Right hindlimb (tissue), 1 donor: ENCODE results near the gene CDCP1.
"Not testable (repeated sequence)": the region's sequence is repeated elsewhere in the genome, so short reads cannot be mapped to it uniquely, and the experiment has no call there.

Source experiments
- DNase-seq: peaks from one replicate; pipeline ENCODE4 v3.0.0-alpha.2; 2018

CDCP1 gene

DNA sequence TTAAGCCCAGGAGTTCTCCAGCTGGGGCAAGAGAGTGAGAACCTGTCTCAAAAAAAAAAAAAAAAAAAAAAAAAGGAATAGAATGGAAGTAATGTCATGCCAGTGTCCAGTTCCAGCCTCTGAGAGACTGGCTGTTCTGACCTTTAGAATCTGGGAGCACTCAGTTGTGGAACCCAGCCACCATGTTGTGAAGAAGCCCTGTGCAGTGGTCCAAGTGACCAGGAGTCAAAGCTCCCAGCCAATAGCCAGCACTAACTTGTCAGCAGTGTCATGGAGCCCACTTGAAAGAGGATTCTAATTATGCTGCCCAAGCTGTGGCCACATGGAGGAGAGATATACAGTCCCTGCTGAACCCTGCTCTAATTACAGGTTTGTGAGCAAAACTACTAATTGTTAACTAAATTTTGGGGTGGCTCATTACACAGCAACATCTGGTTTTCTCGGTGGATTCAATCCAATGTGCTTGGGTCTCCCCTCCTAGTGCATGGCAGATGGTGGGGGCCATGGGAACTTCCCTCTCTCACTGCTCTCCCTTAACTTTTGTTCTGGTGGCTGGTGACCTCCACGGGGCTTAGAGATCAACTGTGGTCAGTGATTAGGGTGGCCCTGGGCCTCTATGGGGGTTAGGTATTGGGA lies 64.6 kb downstream of the CDCP1 start:
- DNase-seq: no peak

DNA sequence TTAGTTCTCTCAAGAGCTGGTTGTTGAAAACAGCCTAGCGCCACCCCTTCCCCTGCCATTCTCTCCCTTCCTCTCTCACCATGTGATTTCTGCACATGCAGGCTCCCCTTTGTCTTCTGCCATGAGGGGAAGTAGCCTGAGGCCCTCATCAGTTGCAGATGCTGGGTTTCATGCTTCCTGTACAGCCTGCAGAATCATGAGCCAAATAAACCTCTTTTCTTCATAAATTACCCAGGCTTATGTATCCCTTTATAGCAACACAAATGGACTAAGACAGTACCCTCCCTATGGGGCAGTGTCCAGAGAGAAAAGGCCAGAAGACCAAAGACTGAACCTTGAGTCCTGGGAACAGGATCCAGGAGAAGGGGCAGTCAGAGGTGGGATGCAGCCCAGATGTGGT lies 65.4 kb downstream of the CDCP1 start:
- no peak for DNase-seq

DNA sequence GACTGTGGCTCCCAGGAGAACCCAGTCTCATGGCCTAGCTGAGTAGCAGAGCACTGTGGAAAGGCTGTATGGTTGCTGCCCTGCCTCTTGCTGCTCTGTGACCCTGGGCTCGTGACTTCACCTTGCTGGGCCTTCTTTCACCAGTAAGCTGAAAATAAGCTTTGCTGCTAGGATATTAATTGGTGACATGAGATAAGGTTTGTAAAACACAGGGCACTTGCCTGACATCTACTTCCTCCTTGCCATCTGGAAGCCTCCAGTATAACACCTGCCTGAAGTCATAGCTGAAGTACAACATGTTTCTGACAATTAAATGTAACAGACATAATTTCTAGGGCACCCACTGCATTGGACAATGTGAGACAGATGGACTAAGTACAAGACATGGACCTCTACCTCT lies 66.5 kb downstream of the CDCP1 start:
- no peak for DNase-seq

DNA sequence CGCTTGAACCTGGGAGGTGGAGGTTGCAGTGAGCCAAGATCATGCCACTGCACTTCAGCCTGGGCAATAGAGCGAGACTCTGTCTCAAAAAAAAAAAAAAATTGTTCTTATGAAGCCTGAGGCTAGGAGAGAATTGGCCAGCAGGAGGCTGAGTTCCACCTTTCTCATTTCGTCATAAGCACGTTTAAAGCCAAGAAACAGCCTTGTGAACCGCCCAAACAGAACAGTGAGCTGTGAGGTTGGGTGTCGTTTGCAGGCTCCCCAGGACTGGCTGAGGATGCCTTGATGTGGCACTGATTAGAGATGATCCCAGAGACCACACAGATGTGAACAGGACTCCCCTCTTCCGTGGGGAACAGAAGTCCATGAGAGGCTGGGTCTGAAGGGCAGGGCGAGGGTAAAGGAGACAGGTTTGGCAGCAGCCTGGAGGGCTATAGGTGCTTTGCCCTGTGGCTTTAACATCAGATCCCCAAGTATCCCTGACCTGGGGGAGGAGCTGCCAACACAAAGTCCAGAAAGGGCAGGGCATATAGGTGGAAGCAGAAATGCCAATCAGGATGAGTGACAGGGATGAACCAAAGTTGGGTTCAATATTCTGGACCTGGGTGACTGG lies 67.2 kb downstream of the CDCP1 start:
- no peak for DNase-seq

DNA sequence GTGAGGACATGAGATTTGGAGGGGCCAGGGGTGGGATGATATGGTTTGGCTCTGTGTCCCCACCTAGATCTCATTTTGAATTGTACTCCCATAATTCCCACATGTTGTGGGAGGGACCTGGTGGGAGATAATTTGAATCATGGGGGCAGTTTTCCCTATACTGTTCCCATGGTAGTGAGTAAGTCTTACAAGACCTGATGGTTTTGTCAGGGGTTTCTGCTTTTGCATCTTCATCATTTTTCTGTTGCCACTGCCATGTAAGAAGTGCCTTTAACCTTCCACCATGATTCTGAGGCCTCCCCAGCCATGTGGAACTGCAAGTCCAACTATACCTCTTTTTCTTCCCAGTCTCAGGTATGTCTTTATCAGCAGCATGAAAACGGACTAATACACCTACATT lies 67.9 kb downstream of the CDCP1 start:
- not testable (repeated sequence) for DNase-seq

DNA sequence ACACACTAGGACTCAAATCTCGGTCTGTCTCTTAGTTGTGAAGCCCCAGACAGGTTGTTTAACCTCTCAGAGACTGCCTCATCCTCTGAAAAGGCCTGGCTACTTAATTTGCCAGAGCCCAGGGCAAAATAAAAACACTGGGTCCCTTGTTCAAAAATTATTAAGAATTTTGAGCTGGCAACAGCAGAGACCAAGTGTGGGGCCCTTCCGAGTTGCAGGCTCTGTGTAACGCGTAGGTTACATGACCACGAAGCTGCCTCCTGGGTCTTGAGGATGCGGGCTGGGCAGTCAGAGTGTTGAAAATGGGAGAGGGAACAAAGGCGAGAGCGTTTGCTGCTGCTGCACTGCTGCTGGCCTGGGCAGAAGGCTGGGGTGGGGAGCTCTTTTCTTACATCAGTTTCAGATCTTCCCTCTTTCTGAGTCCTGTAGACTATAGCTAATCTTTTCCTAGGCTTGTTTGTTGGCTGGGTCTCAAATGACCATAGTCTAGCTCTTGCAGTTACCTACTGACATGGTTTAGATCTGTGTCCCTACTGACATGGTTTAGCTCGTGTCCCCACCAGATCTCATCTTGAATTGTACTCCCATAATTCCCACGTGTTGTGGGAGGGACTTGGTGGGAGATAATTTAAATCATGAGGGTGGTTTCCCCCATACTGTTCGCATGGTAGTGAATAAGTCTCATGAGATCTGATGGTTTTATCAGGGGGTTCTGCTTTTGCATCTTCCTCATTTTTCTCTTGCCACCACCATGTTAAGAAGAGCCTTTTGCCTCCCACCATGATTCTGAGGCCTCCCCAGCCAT lies 70.2 kb downstream of the CDCP1 start:
- no peak for DNase-seq

DNA sequence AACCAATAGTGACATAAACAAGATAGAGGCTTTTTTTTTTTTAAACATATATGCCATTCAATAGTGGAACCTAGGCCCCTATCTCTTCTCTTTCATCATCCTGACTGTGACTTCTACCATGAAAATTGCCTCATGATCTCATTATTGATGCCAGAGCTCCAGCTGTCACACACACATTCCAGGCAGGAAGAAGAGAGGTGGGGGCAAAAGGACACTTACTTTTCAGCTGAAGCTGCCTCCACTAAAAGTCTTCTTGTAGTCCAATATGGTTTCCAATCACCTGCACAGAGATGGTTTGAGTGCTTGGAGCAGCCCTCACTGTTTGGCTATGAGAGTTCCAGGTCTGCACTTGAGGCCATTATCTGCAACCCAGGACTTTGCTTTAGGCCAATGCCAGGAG lies 75.1 kb downstream of the CDCP1 start:
- DNase-seq: no peak

DNA sequence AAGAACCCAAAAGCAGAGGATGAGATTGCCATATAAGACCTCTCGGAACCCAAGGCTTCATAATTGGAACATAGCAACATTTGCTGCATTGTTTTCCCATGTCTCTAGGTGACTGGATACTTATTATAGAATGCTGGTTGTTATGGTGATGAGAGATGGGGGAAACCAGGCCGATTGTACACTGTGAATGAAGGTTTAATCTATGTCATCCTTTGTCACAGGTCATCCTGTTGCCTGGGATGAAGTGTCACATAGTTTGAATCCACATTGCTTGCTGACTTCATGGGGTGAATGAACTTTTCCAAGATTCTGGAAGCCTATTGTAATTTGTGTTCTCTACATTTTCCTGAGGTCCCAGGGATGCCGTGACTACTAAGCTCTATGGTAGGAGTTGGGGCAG lies 78.2 kb downstream of the CDCP1 start:
- DNase-seq: no peak

DNA sequence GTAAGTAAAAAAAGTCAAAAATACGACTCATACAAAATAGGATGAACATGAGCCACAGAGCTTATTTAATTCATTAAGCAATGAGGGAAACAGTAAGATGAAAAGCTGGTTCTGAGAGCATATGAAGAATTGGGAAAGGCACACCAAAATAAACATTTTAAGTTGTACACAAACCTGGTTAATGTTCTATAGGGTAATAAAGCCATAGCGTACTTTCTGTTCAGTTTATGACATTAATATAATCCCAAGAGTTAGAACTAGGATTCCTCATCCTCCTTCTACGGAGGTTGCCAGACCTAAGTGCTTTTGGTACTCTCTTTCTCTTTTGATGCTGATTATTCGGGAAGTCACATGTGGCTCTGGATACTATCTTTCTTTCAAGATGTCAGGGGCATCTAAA lies 78.7 kb downstream of the CDCP1 start:
- DNase-seq: no peak

DNA sequence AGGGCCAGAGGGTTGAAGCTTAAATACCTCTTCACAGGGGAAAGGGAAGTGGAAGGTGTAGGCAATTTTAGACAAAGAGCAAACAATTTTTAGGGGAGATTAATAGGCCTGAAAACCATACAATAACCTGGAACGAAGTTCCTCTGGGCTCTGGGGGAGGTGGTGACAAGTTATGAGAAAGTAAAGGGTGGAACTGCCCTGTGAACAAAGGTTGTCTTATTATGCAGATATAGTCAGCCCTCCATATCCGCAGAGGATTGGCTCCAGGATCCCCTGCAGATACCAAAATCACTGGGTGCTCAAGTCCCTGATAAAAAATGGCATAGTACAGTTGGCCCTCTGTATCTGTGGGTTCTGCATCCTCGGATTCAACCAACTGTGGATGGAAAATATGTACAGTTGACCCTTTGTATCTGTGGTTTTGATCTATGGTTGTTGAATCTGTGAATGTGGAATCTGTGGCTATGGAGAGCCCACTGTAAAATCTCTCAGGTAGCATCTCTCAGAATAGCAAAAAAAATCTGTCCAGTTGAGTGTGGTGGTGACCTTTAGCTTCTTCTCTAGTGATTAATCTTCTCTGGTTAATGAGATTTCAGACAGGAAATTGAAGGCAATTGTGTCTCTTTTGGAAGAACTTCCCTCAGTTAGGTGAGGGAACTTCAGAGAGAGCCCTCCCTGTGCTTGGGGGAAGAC lies 79.9 kb downstream of the CDCP1 start:
- no peak for DNase-seq

DNA sequence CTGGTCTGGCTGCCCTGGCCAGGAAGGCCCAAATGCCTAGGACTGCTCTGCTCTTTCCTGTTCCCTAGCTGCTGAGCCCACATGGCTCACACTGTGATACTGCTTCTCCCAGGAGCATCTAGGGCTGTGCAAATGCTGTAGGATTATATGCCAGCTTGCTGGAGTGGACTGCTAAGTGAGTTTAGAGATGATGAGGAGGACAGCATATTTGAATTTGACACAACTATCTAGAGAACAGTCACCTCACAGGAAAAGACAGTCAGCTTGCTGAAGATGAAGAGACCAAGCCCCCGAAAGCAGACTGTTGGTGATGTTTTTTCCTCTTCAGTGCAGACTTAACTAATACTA lies 80.8 kb downstream of the CDCP1 start:
- no peak for DNase-seq

DNA sequence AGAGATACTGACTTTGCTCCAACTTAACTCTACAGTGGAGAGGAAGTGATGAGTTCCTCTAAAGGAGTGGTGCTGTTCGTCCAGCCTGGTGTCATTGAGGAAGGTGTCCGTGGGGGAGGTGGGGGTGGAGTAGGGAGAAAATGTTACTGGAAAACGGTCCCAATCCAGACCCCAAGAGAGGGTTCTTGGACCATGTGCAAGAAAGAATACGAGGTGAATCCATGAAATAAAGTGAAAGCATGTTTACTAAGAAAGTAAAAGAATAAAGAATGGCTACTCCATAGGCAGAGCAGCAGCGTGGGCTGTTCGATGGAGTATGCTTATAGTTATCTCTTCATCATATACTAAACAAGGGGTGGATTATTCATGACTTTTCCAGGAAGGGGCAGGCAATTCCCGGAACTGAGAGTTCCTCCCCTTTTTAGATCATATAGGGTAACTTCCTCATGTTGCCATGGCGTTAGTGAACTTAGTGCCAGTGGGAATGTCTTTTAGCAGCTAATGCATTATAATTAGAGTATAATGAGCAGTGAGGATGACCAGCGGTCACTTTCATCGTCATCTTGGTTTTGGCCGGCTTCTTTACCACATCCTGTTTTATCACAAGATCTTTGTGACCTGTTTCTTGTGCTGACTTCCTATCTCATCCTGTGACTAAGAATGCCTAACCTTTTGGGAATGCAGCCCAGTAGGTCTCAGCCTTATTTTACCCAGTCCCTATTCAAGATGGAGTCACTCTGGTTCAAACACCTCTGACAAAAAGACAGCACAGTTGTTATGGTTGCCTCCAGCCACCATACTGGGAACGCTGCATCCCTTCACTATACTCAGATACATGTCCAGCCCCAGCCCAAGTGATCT lies 81.4 kb downstream of the CDCP1 start:
- peak; percentile 47 for DNase-seq

DNA sequence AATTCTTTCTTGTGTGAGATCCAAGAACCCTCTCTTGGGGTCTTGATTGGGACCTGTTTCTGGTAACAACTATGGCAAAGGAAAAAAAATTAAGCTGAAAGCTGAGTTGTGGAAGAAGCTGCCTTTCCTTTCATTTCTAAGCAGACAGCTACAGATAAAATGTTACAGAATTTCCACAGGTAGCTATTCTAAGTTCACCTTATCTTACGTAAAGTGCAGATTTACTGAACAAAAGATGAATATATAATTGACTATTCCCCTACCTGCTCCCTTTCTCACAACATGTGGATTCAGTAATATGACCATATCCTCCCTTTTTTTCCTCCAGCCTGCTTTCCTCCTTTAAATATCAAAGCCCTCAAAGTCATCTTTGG lies 83.5 kb downstream of the CDCP1 start:
- no peak for DNase-seq

DNA sequence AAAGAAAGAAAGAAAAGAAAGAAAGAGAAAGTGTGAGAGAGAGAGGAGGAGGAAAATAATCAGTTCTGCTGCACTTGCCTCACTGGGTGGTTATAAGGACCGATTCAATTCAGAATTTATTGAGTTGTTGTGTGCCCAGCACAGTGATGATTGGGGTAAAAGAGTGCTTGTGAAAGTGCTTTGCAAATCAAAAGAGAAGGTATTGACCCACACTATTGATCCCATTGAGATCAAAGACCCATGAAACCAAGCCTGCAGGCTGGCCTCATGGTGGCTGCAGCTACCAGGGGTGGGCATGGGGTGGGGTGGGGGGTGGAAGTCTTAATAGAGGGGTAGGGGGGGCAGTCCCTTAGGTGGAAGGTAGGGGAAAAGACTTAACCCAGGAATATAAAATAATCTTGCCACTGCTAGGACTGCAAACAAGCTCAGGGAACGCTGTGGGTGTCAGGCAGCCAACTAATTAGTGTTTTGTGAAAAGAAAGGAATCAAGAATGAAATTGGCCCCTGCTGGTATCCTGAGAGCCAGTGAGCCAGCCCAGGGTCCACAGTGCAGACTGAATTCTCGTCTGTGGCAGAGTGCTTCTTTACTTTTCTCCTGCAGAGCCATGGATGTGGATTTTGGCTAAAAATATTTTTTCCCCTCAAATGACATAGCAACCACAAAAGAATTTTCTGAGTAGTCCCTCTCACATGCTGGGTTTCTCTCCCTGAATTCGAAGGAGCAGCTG lies 85.8 kb downstream of the CDCP1 start:
- DNase-seq: no peak

DNA sequence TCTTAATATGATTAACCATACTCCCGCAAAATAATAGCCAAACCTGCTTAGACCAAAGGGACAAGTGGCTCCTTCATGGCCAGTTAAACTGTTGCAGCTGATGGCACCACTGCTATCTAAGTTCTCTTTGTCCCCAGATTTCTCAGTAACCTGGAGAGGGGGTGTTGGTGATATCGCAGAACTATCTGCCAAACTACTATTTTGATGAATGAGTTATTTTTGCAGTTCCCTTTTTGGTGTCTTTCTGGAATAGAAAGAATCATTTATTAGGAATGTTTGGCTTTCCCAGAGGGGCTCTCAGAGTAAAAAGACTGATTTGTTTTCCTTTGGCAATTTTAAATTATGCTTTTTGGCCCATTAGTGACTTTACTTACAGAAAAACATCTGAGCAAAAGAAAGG lies 87.0 kb downstream of the CDCP1 start:
- DNase-seq: no peak

DNA sequence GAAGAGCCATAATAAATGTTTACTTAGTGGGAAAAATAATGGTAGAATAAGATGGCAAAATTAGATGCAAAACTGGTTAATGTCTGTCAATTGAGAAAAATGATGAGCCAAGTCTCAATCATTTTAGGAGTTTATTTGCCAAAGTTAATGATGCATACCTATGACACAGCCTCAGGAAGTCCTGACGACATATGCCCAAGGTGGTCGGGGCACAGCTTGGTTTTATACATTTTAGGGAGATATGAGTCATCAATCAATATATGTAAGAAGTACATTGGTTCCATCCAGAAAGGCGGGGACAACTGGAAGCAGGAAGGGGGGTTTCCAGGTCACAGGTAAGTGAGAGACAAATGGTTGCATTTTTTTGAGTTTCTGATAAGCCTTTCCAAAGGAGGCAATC lies 88.6 kb downstream of the CDCP1 start:
- no peak for DNase-seq

DNA sequence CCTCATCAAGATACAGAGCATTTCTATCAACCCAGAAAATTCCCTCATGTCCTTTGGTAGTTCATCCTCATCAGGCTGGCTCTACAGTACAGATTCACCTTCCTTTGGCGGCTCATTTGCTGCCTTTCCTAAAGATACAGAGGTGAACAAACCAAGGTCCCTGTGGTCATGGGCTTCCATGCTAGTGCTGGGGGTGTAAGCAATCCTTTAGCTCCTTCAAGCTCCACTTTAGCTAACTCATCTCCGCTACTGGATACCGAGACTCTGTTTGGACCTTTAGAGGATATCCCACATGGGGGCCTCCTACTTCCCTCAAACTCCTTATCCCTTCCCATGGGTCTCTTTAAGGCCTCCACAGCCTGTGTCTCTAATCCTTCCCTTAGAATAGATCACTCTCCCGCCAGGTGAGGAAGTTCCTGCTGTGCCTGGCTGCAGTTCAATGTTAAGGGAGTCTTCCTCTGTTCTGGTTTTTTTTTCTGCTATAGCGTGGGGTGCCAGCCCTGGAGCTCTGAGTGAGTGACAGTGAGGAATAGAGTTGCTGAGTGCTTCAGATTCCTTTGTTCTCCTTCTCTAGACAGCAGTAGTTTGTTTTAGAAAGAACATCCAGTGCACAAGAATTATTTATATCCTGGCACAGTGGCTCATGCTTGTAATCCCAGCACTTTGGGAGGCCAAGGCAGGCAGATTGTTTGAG lies 89.4 kb downstream of the CDCP1 start:
- no peak for DNase-seq

DNA sequence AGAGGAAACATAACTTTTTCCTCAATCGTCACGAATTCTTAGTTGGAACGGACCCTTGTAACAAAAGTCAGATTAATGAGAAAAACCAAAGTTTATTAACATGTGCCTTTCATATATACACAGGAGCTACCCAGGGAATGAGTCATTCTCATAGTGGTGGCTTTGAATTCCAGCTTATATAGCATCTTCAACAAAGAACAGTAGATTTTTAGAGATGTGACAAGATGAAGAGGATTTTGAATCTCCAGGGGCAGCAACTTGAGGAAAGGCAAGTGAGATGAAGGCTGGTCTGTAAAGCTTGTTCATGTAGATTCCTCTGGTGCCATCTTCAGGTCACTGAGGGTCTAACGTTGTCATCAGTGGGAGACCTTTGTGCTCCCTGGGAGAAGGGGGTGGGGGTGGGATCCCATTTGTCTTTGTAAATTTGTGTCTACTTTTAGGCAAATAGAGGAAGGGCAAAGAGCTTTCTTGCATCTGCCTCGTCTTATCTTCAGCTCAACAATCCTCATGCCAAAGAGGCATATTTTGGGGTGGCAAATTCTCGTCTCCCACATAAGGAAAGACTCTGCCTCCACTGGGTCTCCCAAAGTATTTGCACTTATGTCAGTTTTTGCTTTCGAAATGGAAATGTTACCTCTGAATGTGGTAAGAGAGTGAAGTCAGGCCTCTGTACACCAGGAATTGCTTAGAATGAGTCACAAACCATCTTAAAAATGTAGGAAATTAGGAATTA lies 90.6 kb downstream of the CDCP1 start:
- no peak for DNase-seq

DNA sequence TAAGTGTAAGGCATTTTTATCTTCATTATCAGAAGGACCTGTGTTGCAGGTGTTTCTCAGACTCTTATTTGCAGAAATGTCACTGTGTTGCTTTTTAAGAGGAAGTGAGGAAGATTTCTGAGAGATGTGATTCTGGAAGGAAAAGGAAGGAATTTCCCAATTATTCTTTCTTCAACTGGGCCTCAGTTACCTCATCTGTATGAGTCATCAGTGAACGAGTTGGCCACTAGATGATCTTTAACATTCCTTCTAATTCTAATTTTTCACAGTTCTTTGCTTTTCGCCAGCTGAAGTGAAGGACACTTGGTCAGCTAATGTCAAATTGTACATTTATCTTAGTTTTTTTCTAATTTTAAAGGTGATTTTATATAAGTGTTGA lies 91.2 kb downstream of the CDCP1 start:
- no peak for DNase-seq

DNA sequence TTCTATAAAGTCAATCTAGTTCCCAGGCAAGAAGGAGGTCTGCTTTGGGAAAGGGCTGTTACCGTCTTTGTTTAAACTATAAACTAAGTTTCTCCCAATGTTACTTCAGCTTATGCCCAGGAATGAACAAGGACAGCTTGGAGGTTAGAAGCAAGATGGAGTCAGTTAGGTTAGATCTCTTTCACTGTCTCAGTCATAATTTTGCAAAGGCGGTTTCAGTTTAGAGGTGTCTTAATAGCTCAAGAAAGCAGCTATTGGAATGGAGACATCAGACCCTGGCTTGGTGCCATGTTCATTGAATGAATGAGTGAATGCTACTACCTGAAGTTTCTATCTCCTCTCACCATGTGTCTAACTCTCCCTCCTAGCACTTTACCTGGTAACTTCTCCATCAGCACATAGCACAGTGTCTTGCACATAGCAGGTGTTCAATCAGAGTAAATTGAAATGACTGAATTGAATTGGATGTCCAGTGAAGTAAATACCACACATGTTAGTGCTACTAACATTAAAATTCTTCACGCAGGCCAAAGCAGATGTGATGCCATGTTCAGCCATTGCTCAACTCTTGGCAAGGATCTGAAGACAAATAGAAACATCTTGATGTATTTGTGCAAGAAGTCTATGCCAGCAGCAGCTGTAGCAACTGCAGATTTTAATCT lies 91.9 kb downstream of the CDCP1 start:
- DNase-seq: no peak
